Measurements from ENCODE around the gene RCAN3.

- TF ChIP-seq CTCF (IDR thresholded peaks at IDR 0.05) (no peak), POLR2A (IDR thresholded peaks at IDR 0.05) (no peak)
Measured at GRCh38 chr1:24568475-24568874, 65.8 kb downstream of the RCAN3 start.

Measured in Peyer's patch (tissue), 4 donors.